GM12878 (cell line): Measurements from ENCODE around the gene PRDM16. TPM values are rescaled to one million over a fixed set of nuclear protein-coding genes. Genes with fewer than 3 reads are reported as not detected.

Experiments
- ATAC-seq: fragments of 200-7000 bp; cut with Tn5 transposase; 3 replicates; pipeline ENCODE4 v1.9.1; 2020; ENCODE audit warnings: mild to moderate bottlenecking, moderate library complexity
- BruUV-seq: library from RNA; stranded (reverse); fragments of 400-500 nt; replicated peaks from 2 replicates; lab custom pipeline; 2021; lab: Mats Ljungman, UMichigan
- CTCF ChIA-PET: fragments of 300-600 bp; sonication (Branson Sonifier 250); formaldehyde crosslinking; extraction: SDS; loops from one replicate; lab custom pipeline; 2021; ENCODE audit warnings: inconsistent platforms; lab: Yijun Ruan, JAX
- POLR2A ChIA-PET: fragments of 350-600 bp; formaldehyde crosslinking; extraction: SDS; loops from one replicate; lab custom pipeline; 2021; ENCODE audit warnings: inconsistent platforms; lab: Charles Lee
- RAD21 ChIA-PET: fragments of 300-600 bp; sonication (Branson Sonifier 250); formaldehyde crosslinking; loops from one replicate; lab custom pipeline; 2023; ENCODE audit warnings: antibody characterized with exemption; ENCODE audit not compliant: unreplicated experiment; lab: Charles Lee
- SMC1A ChIA-PET: fragments of 300-600 bp; sonication (Branson Sonifier 250); formaldehyde crosslinking; loops from one replicate; lab custom pipeline; 2023; ENCODE audit not compliant: unreplicated experiment, uncharacterized antibody; lab: Charles Lee
- DNase-seq: peaks from one replicate; pipeline ENCODE4 v3.0.0-alpha.2; 2011; ENCODE audit warnings: low read depth, low spot score
- FAIRE-seq: peaks from 3 replicates; lab custom pipeline; 2011; peaks lifted over from hg19 to GRCh38; lab: Jason Lieb, UNC
- H2AFZ ChIP-seq: 2 replicates; pipeline ENCODE4 v1.6.0; 2011; ENCODE audit warnings: low read depth, low read length, control low read depth; ENCODE audit not compliant: control insufficient read depth
- H3K27ac ChIP-seq: 2 replicates; pipeline ENCODE4 v1.5.1; 2011; ENCODE audit warnings: control low read depth; ENCODE audit not compliant: control insufficient read depth, insufficient read depth
- H3K27me3 ChIP-seq, 2 experiments: replicated peaks in 1 of 2; 2 replicates each; pipeline versions ENCODE4 v1.6.0 to v1.6.1; 2011; ENCODE audit warnings: low read length in 1 of 2; ENCODE audit not compliant: control insufficient read depth in 2 of 2, insufficient read depth in 2 of 2
- H3K36me3 ChIP-seq, 2 experiments: 2 replicates each; pipeline ENCODE4 v1.5.1; 2011; ENCODE audit warnings: low read length in 1 of 2; ENCODE audit not compliant: control insufficient read depth in 2 of 2, insufficient read depth in 2 of 2
- H3K4me1 ChIP-seq: 2 replicates; pipeline ENCODE4 v1.6.1; 2011; ENCODE audit warnings: mild to moderate bottlenecking, low read length, moderate library complexity, mixed read lengths; ENCODE audit not compliant: control insufficient read depth, insufficient read depth
- H3K4me2 ChIP-seq: 2 replicates; pipeline ENCODE4 v1.6.0; 2011; ENCODE audit warnings: control low read depth; ENCODE audit not compliant: control insufficient read depth, insufficient read depth
- H3K4me3 ChIP-seq: fragments of 200-600 bp; sonication (generic); 2 replicates; pipeline ENCODE4 v1.5.1; 2016
- H3K79me2 ChIP-seq: 2 replicates; pipeline ENCODE4 v1.6.0; 2011; ENCODE audit warnings: low read length; ENCODE audit not compliant: control insufficient read depth, insufficient read depth
- H3K9ac ChIP-seq: 2 replicates; pipeline ENCODE4 v1.8.0; 2011; ENCODE audit warnings: low read length, control low read depth, mixed read lengths; ENCODE audit not compliant: control insufficient read depth, insufficient read depth
- H3K9me3 ChIP-seq: replicated peaks from 3 replicates; pipeline ENCODE4 v1.5.1; 2011; ENCODE audit warnings: mild to moderate bottlenecking, low read length; ENCODE audit not compliant: control insufficient read depth, insufficient read depth
- H4K20me1 ChIP-seq: 2 replicates; pipeline ENCODE4 v1.6.0; 2011; ENCODE audit not compliant: control insufficient read depth, insufficient read depth
- BHLHE40 ChIP-seq, 2 experiments: fragments of 450-650 bp in 1 of 2; IDR thresholded peaks; 2 replicates each; pipeline ENCODE4 v1.6.1; 2011 to 2017; ENCODE audit warnings: low read depth in 2 of 2, borderline replicate concordance in 1 of 2, improper control_type of control experiment in 1 of 2, low read length in 1 of 2, mild to moderate bottlenecking in 1 of 2
- CBFB ChIP-seq: IDR thresholded peaks from 2 replicates; pipeline ENCODE4 v1.6.1; 2016; ENCODE audit warnings: antibody characterized with exemption, low read depth
- FOXM1 ChIP-seq: IDR thresholded peaks from 2 replicates; pipeline ENCODE4 v1.6.1; 2012; ENCODE audit warnings: low read depth, mild to moderate bottlenecking, inconsistent platforms, low read length, moderate library complexity
- HDAC6 ChIP-seq: fragments of 200-600 bp; sonication (generic); IDR thresholded peaks from one replicate; pipeline ENCODE4 v1.8.0; 2017; ENCODE audit warnings: antibody characterized with exemption; ENCODE audit not compliant: unreplicated experiment
- KAT2A ChIP-seq: conservative IDR thresholded peaks from 2 replicates; pipeline ENCODE4 v1.6.1; 2011; ENCODE audit warnings: low read depth, low read length; ENCODE audit not compliant: control insufficient read depth
- MEF2A ChIP-seq: IDR thresholded peaks from 2 replicates; pipeline ENCODE4 v1.6.1; 2011; ENCODE audit warnings: low read depth, mild to moderate bottlenecking, low read length, moderate library complexity; ENCODE audit not compliant: insufficient read depth
- NBN ChIP-seq: fragments of 450-650 bp; IDR thresholded peaks from 2 replicates; pipeline ENCODE4 v1.6.1; 2016
- NR2C1 ChIP-seq: fragments of 450-650 bp; IDR thresholded peaks from 2 replicates; pipeline ENCODE4 v1.6.1; 2017; ENCODE audit warnings: antibody characterized with exemption, mild to moderate bottlenecking, moderate library complexity
- POLR2A ChIP-seq: IDR thresholded peaks from 2 replicates; pipeline ENCODE4 v1.6.1; 2011; ENCODE audit warnings: low read depth, mild to moderate bottlenecking, low read length
- SREBF2 ChIP-seq: IDR thresholded peaks from 2 replicates; pipeline ENCODE4 v1.6.1; 2012; ENCODE audit warnings: mild to moderate bottlenecking, low read length
- TAF1 ChIP-seq: IDR thresholded peaks from 2 replicates; pipeline ENCODE4 v1.6.1; 2011; ENCODE audit warnings: mild to moderate bottlenecking, low read depth, low read length, borderline replicate concordance
- TARDBP ChIP-seq: IDR thresholded peaks from 2 replicates; pipeline ENCODE4 v1.6.1; 2016; ENCODE audit warnings: borderline replicate concordance
- TCF7 ChIP-seq: IDR thresholded peaks from 2 replicates; pipeline ENCODE4 v1.6.1; 2014; ENCODE audit warnings: antibody characterized with exemption, borderline replicate concordance
- WGBS: methylation state at CpG from one replicate; pipeline ENCODE4 v1.1.6; 2016; ENCODE audit warnings: low lambda C conversion rate; ENCODE audit not compliant: insufficient replicate concordance, insufficient coverage; ENCODE audit errors: missing lambda C conversion rate; 5-methylcytosine and 5-hydroxymethylcytosine counted together
- in situ Hi-C: fragments of 300-500 bp; cut with MboI; formaldehyde crosslinking; loops from 9 replicates; pipeline ENCODE4 v1.14.3; 2018; ENCODE audit warnings: mixed read lengths
- intact Hi-C: fragments of 100-400 bp; cut with micrococcal nuclease; formaldehyde crosslinking; loops from one replicate; pipeline ENCODE4 v1.14.2; 2022; ENCODE audit not compliant: unreplicated experiment
- polyA plus RNA-seq, 11 experiments: library from polyadenylated mRNA; depleted of rRNA in 4 of 11; unstranded in 6 of 11; stranded (reverse) in 5 of 11; fragments of >200 nt; fragmentation: Nextera tagmentation in 4 of 11; fragmentation: Illumina TruSeq in 1 of 11; extraction: Ambion mirVana in 4 of 11; extraction: Trizol in 1 of 11; gene quantifications; 1 replicate in 1 of 11; 2 replicates in 10 of 11; pipeline versions ENCODE4 v1.2.1 to v1.2.3, GENCODE V29; 2011 to 2016; ENCODE audit warnings: inconsistent platforms in 2 of 11, missing spikeins in 2 of 11, low read depth in 1 of 11
- total RNA-seq, 4 experiments: library from RNA; depleted of rRNA in 3 of 4; stranded (reverse); fragments of >200 nt in 3 of 4; fragmentation: Illumina TruSeq in 1 of 4; extraction: Trizol in 1 of 4; gene quantifications; 2 replicates each; pipeline versions ENCODE4 v1.2.1 to v1.2.3, GENCODE V29; 2013 to 2021
- TF ChIP-seq, protein P1 (sequence below): IDR thresholded peaks from 2 replicates; pipeline ENCODE4 v1.6.1; 2012; ENCODE audit warnings: low read depth, low read length, improper control_type of control experiment
- TF ChIP-seq, protein P2 (sequence below): IDR thresholded peaks from 2 replicates; pipeline ENCODE4 v1.6.1; 2011; ENCODE audit warnings: borderline replicate concordance, low read depth, mild to moderate bottlenecking, moderate library complexity, mixed read lengths, low read length; ENCODE audit not compliant: insufficient read depth; ENCODE audit errors: extremely low read length
- TF ChIP-seq, protein P3 (sequence below): fragments of 450-650 bp; IDR thresholded peaks from 2 replicates; pipeline ENCODE4 v1.6.1; 2017; ENCODE audit warnings: antibody characterized with exemption, mild to moderate bottlenecking, moderate library complexity

The PRDM16 gene
- total and polyA plus RNA-seq, 10 of the 15 experiments (the other 5 are each of a cell fraction or from before 2014, with no cell fraction given), result 0.03 TPM; not detected in 9

DNA sequence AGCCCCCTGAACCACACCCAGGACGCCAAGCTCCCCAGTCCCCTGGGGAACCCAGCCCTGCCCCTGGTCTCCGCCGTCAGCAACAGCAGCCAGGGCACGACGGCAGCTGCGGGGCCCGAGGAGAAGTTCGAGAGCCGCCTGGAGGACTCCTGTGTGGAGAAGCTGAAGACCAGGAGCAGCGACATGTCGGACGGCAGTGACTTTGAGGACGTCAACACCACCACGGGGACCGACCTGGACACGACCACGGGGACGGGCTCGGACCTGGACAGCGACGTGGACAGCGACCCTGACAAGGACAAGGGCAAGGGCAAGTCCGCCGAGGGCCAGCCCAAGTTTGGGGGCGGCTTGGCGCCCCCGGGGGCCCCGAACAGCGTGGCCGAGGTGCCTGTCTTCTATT lies 342.8 kb downstream of the PRDM16 start:
- no peaks in the 10 kb centered on the region for H4K20me1 ChIP-seq
- DNase-seq (no peak), FAIRE-seq (no peak), ATAC-seq (no peak)
- no peaks in the 10 kb centered on the region for H3K4me1 ChIP-seq
- H2AFZ ChIP-seq, result no peak overlapping the region
- no peak overlapping the region for H3K4me3 ChIP-seq
- CTCF ChIA-PET, result no interaction called here
- RAD21 ChIA-PET, result no interaction called here
- POLR2A ChIA-PET, result no interaction called here
- no peak for TF ChIP-seq TCF7
- no peaks in the 10 kb centered on the region for H3K79me2 ChIP-seq
- H3K27me3 ChIP-seq, result no peaks in the 10 kb centered on the region
- in situ Hi-C loops, result no loop called here
- H3K27ac ChIP-seq, result no peak overlapping the region
- no TSS peak for BruUV-seq
- intact Hi-C loops, result no loop called here
- whole genome bisulfite sequencing, result 62% methylated on average over 25 of the region's 30 CpGs
- H3K36me3 ChIP-seq, result no peaks in the 10 kb centered on the region
- peaks cover 1% of the 10 kb centered on the region; the same call in 1 of the 3 replicates for H3K9me3 ChIP-seq
- no peak overlapping the region for H3K9ac ChIP-seq
- SMC1A ChIA-PET, result no interaction called here
- no peak overlapping the region for H3K4me2 ChIP-seq

GRCh38 chr1:3412376-3412775 lies 343.4 kb downstream of the PRDM16 start:
- SMC1A ChIA-PET, result no interaction called here
- no peak for FAIRE-seq
- no peak for TF ChIP-seq SREBF2
- TF ChIP-seq, protein P1, sequence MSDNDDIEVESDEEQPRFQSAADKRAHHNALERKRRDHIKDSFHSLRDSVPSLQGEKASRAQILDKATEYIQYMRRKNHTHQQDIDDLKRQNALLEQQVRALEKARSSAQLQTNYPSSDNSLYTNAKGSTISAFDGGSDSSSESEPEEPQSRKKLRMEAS, result no peak
- TF ChIP-seq, protein P2, sequence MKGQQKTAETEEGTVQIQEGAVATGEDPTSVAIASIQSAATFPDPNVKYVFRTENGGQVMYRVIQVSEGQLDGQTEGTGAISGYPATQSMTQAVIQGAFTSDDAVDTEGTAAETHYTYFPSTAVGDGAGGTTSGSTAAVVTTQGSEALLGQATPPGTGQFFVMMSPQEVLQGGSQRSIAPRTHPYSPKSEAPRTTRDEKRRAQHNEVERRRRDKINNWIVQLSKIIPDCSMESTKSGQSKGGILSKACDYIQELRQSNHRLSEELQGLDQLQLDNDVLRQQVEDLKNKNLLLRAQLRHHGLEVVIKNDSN, result no peak
- no peak for TF ChIP-seq BHLHE40 (IDR thresholded peaks at IDR 0.05; ENCODE audit: borderline replicate concordance in 1 of 2, low read depth in 2 of 2, low read length in 1 of 2)
- TF ChIP-seq TARDBP, result no peak
- TF ChIP-seq MEF2A, result no peak
- no peak for TF ChIP-seq NR2C1
- TF ChIP-seq, protein P3, sequence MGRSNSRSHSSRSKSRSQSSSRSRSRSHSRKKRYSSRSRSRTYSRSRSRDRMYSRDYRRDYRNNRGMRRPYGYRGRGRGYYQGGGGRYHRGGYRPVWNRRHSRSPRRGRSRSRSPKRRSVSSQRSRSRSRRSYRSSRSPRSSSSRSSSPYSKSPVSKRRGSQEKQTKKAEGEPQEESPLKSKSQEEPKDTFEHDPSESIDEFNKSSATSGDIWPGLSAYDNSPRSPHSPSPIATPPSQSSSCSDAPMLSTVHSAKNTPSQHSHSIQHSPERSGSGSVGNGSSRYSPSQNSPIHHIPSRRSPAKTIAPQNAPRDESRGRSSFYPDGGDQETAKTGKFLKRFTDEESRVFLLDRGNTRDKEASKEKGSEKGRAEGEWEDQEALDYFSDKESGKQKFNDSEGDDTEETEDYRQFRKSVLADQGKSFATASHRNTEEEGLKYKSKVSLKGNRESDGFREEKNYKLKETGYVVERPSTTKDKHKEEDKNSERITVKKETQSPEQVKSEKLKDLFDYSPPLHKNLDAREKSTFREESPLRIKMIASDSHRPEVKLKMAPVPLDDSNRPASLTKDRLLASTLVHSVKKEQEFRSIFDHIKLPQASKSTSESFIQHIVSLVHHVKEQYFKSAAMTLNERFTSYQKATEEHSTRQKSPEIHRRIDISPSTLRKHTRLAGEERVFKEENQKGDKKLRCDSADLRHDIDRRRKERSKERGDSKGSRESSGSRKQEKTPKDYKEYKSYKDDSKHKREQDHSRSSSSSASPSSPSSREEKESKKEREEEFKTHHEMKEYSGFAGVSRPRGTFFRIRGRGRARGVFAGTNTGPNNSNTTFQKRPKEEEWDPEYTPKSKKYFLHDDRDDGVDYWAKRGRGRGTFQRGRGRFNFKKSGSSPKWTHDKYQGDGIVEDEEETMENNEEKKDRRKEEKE, result no peak
- no peak for TF ChIP-seq KAT2A
- TF ChIP-seq CBFB, result no peak
- TF ChIP-seq NBN, result no peak
- TF ChIP-seq TAF1, result no peak
- TF ChIP-seq HDAC6, result no peak
- no peak for TF ChIP-seq FOXM1
- no peak for TF ChIP-seq POLR2A

More at GRCh38 chr1:3412376-3412775, 343.4 kb downstream of the PRDM16 start:
- H3K36me3 ChIP-seq, result no peaks in the 10 kb centered on the region
- ChIA-PET POLR2A (no interaction called here), CTCF (no interaction called here), RAD21 (no interaction called here)
- H3K27me3 ChIP-seq, result no peaks in the 10 kb centered on the region
- no peak for DNase-seq
- WGBS, result 71% methylated on average over 33 of the region's 33 CpGs
- no peak overlapping the region for H3K9ac ChIP-seq
- H3K4me3 ChIP-seq, result no peak overlapping the region
- H2AFZ ChIP-seq, result no peak overlapping the region
- peaks cover 3% of the 10 kb centered on the region; the same call in 1 of the 3 replicates for H3K9me3 ChIP-seq
- H3K4me1 ChIP-seq, result no peaks in the 10 kb centered on the region
- H3K4me2 ChIP-seq, result no peak overlapping the region
- in situ Hi-C loops, result no loop called here
- no peak overlapping the region for H3K27ac ChIP-seq
- ATAC-seq, result no peak
- H4K20me1 ChIP-seq, result no peaks in the 10 kb centered on the region
- intact Hi-C loops, result no loop called here
- no TSS peak for BruUV-seq
- H3K79me2 ChIP-seq, result no peaks in the 10 kb centered on the region
